ENCODE measurements around the gene BCL11A. TPM values are rescaled to one million over a fixed set of nuclear protein-coding genes. Genes with fewer than 3 reads are reported as not detected.

BCL11A gene
- polyA plus RNA-seq, 2 of the 4 experiments (the other 2 are of a cell fraction), result 0.12 to 0.13 TPM

- TF ChIP-seq BCL3 (IDR thresholded peaks at IDR 0.05) (no peak), HOXA7 (CRISPR knock-in tag; IDR thresholded peaks at IDR 0.05) (no peak), FOSB (CRISPR knock-in tag; IDR thresholded peaks at IDR 0.05) (no peak), ZSCAN20 (CRISPR knock-in tag; IDR thresholded peaks at IDR 0.05) (no peak), NR3C1 (IDR thresholded peaks at IDR 0.05) (no peak), ATOH8 (CRISPR knock-in tag; IDR thresholded peaks at IDR 0.05; ENCODE audit: low read depth) (no peak), NFE2L2 (conservative IDR thresholded peaks at IDR 0.05; ENCODE audit: low read length) (no peak), KDM1A (IDR thresholded peaks at IDR 0.05; ENCODE audit: low read depth) (no peak), CBX2 (IDR thresholded peaks at IDR 0.05; ENCODE audit: borderline replicate concordance, low read depth) (no peak), MYC (IDR thresholded peaks at IDR 0.05; ENCODE audit: borderline replicate concordance, low read length) (no peak), CEBPB (IDR thresholded peaks at IDR 0.05) (no peak), BHLHE40 (IDR thresholded peaks at IDR 0.05; ENCODE audit: low read depth, low read length) (no peak), PBX3 (IDR thresholded peaks at IDR 0.05) (no peak), RARB (CRISPR knock-in tag; IDR thresholded peaks at IDR 0.05) (no peak), PHF8 (IDR thresholded peaks at IDR 0.05; ENCODE audit: borderline replicate concordance, low read depth) (no peak), RAD21 (conservative IDR thresholded peaks at IDR 0.05 in 1 of 2, IDR thresholded peaks at IDR 0.05 in 1 of 2) (no peak)
- DNase-seq (ENCODE audit: low read depth in 1 of 2, low spot score in 1 of 2) (no peak), FAIRE-seq (no peak), ATAC-seq (no peak)
- peaks cover 6% of the 10 kb centered on the region; the same call in 1 of the 3 replicates for H3K4me1 ChIP-seq
- 41% methylated on average over 2 of the region's 2 CpGs for WGBS (ENCODE audit: missing lambda C conversion rate)
- ChIA-PET CTCF (interaction anchor here (1.7 kb wide), 1 partner anchor 11 kb away, joined by 4 read pairs; no protein-coding TSS in a partner anchor), POLR2A (no interaction called here)
- H3K4me3 ChIP-seq, result no peak overlapping the region
- H3K4me2 ChIP-seq, result no peak overlapping the region
- no peaks in the 10 kb centered on the region for H3K9me3 ChIP-seq
- H3K27ac ChIP-seq, result no peak overlapping the region
These were observed 77.1 kb downstream of the BCL11A start for GRCh38 chr2:60476206-60476954.

GRCh38 chr2:60475123-60475830 lies 78.2 kb downstream of the BCL11A start:
- WGBS (ENCODE audit: missing lambda C conversion rate), result 65% methylated on average over 6 of the region's 6 CpGs

More at GRCh38 chr2:60475123-60475830, 78.2 kb downstream of the BCL11A start:
- no peak overlapping the region for H3K4me3 ChIP-seq
- H3K27ac ChIP-seq, result no peak overlapping the region
- no peak for TF ChIP-seq ELK1 (IDR thresholded peaks at IDR 0.05; ENCODE audit: low read depth, low read length)
- TF ChIP-seq FOXS1 (CRISPR knock-in tag; IDR thresholded peaks at IDR 0.05), result no peak
- no peak for TF ChIP-seq NFE2L2 (conservative IDR thresholded peaks at IDR 0.05; ENCODE audit: low read length)
- no peak for TF ChIP-seq MAFK (IDR thresholded peaks at IDR 0.05; ENCODE audit: partially characterized antibody)
- TF ChIP-seq PBX3 (IDR thresholded peaks at IDR 0.05), result no peak
- TF ChIP-seq MAX (IDR thresholded peaks at IDR 0.05), result no peak
- no peak for TF ChIP-seq FOSL2 (IDR thresholded peaks at IDR 0.05)
- no peak for TF ChIP-seq FOSL2 (CRISPR knock-in tag; IDR thresholded peaks at IDR 0.05)
- TF ChIP-seq, protein P1, sequence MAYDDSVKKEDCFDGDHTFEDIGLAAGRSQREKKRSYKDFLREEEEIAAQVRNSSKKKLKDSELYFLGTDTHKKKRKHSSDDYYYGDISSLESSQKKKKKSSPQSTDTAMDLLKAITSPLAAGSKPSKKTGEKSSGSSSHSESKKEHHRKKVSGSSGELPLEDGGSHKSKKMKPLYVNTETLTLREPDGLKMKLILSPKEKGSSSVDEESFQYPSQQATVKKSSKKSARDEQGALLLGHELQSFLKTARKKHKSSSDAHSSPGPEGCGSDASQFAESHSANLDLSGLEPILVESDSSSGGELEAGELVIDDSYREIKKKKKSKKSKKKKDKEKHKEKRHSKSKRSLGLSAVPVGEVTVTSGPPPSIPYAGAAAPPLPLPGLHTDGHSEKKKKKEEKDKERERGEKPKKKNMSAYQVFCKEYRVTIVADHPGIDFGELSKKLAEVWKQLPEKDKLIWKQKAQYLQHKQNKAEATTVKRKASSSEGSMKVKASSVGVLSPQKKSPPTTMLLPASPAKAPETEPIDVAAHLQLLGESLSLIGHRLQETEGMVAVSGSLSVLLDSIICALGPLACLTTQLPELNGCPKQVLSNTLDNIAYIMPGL (CRISPR knock-in tag; IDR thresholded peaks at IDR 0.05; ENCODE audit: borderline replicate concordance), result no peak
- DNase-seq (ENCODE audit: low read depth in 1 of 2, low spot score in 1 of 2) (no peak), FAIRE-seq (no peak), ATAC-seq (no peak)
- CTCF ChIA-PET, result interaction anchor here (1.7 kb wide), 1 partner anchor 10 kb away, joined by 4 read pairs; no protein-coding TSS in a partner anchor
- H3K9me3 ChIP-seq, result no peaks in the 10 kb centered on the region
- H3K4me2 ChIP-seq, result no peak overlapping the region
- POLR2A ChIA-PET, result no interaction called here
- H3K4me1 ChIP-seq, result peaks cover 1% of the 10 kb centered on the region; the same call in 1 of the 3 replicates
